ENCODE results near the gene GDA.
"Not testable (repeated sequence)": the region's sequence is repeated elsewhere in the genome, so short reads cannot be mapped to it uniquely, and the experiment has no call there.

GDA gene

DNA sequence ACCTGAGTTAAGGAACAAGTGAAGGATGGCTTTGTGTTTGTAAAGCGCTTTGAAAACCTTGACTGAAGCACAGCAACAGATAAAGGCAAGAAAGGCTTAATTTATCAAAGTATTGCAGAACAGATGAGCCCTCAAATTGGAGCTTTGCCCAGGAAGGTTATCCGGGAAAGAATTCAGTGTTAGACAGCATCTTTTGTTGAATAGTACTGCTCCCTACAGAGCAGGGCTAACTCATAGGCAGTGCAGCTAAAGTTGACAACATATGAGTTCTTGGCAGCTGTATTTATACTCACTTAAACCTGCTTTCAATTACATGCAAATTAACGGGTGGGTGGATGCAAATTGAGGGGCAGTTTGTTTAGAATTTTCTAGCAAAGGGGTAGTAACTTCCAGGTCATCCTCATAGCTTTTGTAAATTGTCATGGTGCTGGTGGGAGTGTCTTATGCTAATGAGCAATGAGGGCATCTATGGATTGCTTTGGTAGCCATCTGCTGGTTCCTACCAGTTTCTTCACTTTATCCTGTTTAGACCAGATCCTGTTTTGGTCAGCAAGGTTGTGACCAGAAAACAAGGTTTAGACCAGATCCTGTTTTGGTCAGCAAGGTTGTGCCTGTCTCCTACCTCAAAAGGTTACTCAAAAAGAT lies 105.8 kb downstream of the GDA start:
- TF ChIP-seq, protein P1, sequence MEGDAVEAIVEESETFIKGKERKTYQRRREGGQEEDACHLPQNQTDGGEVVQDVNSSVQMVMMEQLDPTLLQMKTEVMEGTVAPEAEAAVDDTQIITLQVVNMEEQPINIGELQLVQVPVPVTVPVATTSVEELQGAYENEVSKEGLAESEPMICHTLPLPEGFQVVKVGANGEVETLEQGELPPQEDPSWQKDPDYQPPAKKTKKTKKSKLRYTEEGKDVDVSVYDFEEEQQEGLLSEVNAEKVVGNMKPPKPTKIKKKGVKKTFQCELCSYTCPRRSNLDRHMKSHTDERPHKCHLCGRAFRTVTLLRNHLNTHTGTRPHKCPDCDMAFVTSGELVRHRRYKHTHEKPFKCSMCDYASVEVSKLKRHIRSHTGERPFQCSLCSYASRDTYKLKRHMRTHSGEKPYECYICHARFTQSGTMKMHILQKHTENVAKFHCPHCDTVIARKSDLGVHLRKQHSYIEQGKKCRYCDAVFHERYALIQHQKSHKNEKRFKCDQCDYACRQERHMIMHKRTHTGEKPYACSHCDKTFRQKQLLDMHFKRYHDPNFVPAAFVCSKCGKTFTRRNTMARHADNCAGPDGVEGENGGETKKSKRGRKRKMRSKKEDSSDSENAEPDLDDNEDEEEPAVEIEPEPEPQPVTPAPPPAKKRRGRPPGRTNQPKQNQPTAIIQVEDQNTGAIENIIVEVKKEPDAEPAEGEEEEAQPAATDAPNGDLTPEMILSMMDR (IDR thresholded peaks at IDR 0.05; ENCODE audit: borderline replicate concordance, insufficient read depth, low read depth, low read length), result no peak
- H3K4me3 ChIP-seq (ENCODE audit: low read depth, low read length), result no peak overlapping the region

DNA sequence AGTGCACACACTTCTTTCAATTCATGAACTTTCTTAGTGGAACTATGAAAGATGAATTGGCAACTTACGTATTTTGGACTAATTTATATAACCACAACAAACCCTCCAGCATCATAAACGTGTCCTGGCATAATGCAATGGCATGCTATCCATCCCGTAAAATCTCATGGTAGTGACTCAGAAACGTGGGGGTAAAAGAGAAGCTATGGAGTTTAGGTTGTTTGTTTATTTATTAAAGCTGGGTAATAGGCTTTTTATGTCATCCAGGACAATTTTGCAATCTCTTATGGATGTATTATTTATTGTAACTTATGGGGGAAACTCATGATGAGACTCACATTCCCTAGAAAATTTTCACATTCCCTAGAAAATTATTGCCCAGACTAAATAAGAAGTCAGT lies 106.3 kb downstream of the GDA start:
- TF ChIP-seq, protein P1 (IDR thresholded peaks at IDR 0.05; ENCODE audit: borderline replicate concordance, insufficient read depth, low read depth, low read length), result no peak

DNA sequence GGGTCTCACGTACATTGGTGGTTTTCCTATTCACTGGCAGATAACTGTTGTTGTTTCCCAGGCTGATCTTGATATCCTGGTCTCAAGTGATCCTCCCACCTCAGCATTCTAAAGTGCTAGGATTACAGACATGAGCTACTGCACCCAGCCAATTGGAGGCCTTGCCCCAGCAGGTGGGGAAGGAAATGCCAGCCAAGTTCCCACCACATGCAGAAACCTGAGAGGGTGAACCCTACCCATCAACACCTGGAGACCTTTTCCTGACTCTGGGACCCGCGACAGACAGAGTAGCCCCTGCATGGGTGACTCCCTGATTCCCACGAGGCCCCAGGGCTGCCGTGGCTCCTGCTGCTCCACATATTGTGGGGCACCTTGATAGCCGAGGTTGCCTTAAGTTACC lies 107.7 kb downstream of the GDA start:
- H3K4me3 ChIP-seq (ENCODE audit: low read depth, low read length), result no peak overlapping the region
- TF ChIP-seq, protein P1 (IDR thresholded peaks at IDR 0.05; ENCODE audit: borderline replicate concordance, insufficient read depth, low read depth, low read length), result no peak

More for the DNA sequence above, 106.3 kb downstream of the GDA start:
- H3K4me3 ChIP-seq (ENCODE audit: low read depth, low read length), result no peak overlapping the region

DNA sequence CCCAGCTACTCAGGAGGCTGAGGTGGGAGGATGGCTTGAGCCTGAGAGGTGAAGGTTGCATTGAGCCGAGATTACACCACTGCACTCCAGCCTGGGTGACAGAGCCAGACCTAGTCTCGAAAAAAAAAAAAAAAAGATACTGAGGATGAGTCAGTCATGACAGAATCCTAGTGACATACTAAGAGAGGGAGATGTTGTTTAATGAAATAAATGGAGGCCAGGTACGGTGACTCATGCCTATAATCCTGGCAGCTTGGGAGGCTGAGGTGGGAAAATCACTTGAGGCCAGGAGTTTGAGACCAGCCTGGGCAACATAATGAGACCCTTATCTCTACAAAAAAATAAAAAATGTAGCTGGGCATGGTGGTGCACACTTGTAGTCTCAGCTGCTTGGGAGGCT lies 108.6 kb downstream of the GDA start:
- TF ChIP-seq, protein P1 (IDR thresholded peaks at IDR 0.05; ENCODE audit: borderline replicate concordance, insufficient read depth, low read depth, low read length), result no peak
- no peak overlapping the region for H3K4me3 ChIP-seq (ENCODE audit: low read depth, low read length)

DNA sequence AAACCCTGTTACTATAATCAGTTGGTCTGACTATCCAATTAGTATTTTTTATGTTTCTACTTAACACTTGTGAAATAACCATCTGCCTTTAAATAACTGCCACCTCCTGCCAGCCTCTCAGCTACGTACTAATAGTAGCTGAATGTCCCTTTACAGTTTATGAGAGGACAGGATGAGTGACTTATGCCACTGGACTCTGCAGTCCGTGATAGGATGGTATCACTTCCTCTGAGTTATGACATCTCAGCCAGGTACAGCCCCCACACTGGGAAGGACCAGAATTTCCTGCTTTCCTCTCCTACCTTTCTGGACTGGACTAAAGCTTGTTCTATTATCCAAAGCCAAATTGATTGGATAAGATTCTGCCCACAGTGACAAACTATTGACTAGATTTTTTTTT lies 112.8 kb downstream of the GDA start:
- TF ChIP-seq, protein P1 (IDR thresholded peaks at IDR 0.05; ENCODE audit: borderline replicate concordance, insufficient read depth, low read depth, low read length), result no peak
- H3K4me3 ChIP-seq (ENCODE audit: low read depth, low read length), result no peak overlapping the region

DNA sequence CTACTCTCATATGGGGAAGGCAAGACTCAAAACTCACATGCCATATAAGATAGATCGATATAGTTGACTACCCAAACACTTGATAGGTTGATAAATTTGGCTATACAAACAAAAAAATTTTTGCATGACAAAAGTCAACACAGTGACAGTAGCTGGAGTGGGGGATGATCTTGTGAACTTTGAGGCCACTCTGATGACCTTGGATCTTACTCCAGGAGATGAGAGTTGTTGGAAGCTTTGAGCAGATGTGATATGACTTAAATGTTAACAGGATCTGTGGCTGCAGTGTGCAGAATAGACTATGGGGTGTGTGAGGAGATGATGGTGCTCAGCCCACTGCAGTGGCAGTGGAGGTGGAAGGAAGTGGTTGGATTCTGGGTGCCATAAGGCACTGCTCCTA lies 114.3 kb downstream of the GDA start:
- H3K4me3 ChIP-seq (ENCODE audit: low read depth, low read length), result no peak overlapping the region
- TF ChIP-seq, protein P1 (IDR thresholded peaks at IDR 0.05; ENCODE audit: borderline replicate concordance, insufficient read depth, low read depth, low read length), result no peak

DNA sequence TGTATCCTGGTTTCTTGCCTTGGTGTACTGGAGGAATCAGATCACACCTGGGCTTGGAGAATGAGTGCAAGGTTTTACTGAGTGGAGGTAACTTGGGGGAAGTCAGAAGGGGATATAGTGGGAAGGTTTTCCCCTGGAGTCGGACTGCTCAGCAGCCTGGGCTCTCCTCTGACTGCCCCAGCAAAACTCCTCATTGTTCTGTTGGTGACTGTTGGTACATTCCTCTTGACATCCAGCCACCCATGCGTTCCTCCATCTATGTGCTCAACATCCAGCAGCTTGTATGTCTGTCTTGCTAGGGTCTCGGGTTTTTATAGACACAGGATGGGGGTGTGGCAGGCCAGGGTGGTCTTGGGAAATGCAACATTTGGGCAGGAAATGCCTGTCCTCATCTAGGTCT lies 119.7 kb downstream of the GDA start:
- H3K4me3 ChIP-seq (ENCODE audit: low read depth, low read length), result no peak overlapping the region
- TF ChIP-seq, protein P1 (IDR thresholded peaks at IDR 0.05; ENCODE audit: borderline replicate concordance, insufficient read depth, low read depth, low read length), result no peak

DNA sequence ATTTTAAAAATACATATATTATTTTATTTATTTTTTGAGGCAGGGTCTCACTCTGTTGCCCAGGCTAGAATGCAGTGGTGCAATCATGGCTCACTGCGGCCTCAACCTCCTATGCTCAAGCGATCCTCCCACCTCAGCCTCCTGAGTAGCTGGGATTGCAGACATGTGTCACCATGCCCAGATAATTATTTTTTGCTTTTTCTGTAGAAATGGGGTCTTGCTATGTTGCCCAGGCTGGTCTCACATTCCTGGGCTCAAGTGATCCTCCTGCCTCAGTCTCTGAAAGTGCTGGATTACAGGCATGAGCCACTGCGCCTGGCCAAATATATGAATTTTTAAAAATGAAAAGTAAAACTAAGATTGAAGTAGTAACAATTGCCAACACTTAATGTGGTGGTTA lies 121.1 kb downstream of the GDA start:
- H3K4me3 ChIP-seq (ENCODE audit: low read depth, low read length), result not testable (repeated sequence)
